Measurements from ENCODE around the gene APLNR. TPM values are rescaled to one million over a fixed set of nuclear protein-coding genes. Genes with fewer than 3 reads are reported as not detected.

APLNR gene
- total and polyA plus RNA-seq, 2 donors (not counting 3 experiments of a cell fraction or from before 2014, with no cell fraction given) = 0.04 to 0.38 TPM

GRCh38 chr11:57205041-57205641 lies 31.9 kb downstream of the APLNR start:
- intact Hi-C loops (cut with micrococcal nuclease) (no loop called here), dilution Hi-C loops (cut with MboI; ENCODE audit: extremely low pct_ligation_motif_present, low sequenced_read_pairs) (no loop called here)
- Histone ChIP-seq H3K4me1 (ENCODE audit: control insufficient read depth, extremely low read depth, insufficient read depth, low read length) (no peaks in the 10 kb centered on the region), H3K9me3 (replicated peaks; ENCODE audit: control insufficient read depth, insufficient read depth, low read length) (no peaks in the 10 kb centered on the region), H3K79me2 (ENCODE audit: control insufficient read depth, insufficient read depth, low read length) (no peaks in the 10 kb centered on the region), H3K4me3 (replicated peaks in 1 of 3; ENCODE audit: insufficient read depth in 1 of 3, low read depth in 1 of 3, low read length in 3 of 3) (no peak overlapping the region), H3K9ac (replicated peaks; ENCODE audit: extremely low read depth, insufficient read depth, low read length) (no peak overlapping the region), H4K20me1 (replicated peaks; ENCODE audit: control insufficient read depth, extremely low read depth, insufficient read depth, low read length) (no peaks in the 10 kb centered on the region), H3K36me3 (ENCODE audit: control insufficient read depth in 2 of 2, extremely low read depth in 1 of 2, insufficient read depth in 2 of 2, low read length in 2 of 2) (no peaks in the 10 kb centered on the region), H3K9me1 (replicated peaks; ENCODE audit: control insufficient read depth, extremely low read depth, insufficient read depth, low read length) (no peaks in the 10 kb centered on the region), H3K27ac (ENCODE audit: insufficient read depth, low read depth, low read length) (no peak overlapping the region), H3K27me3 (ENCODE audit: control insufficient read depth in 2 of 2, insufficient read depth in 2 of 2, low read length in 2 of 2) (peaks cover 5 to 6% of the 10 kb centered on the region in 2 experiments), H3K4me2 (ENCODE audit: insufficient read depth, low read length) (no peak overlapping the region), H2AFZ (ENCODE audit: low read depth, low read length) (no peak overlapping the region)
- ChIA-PET POLR2A (no interaction called here), CTCF (interaction anchor here (3.7 kb wide), 1 partner anchor 44 kb away, joined by 26 read pairs; no protein-coding TSS in a partner anchor)
- no TSS peak for BruUV-seq (replicated peaks)
- DNase-seq (ENCODE audit: low read depth, low spot score) (no peak), FAIRE-seq (no peak)
- TF ChIP-seq EZH2 (IDR thresholded peaks at IDR 0.05; ENCODE audit: borderline replicate concordance, low read depth, low read length, severe bottlenecking) (no peak), POLR2AphosphoS5 (IDR thresholded peaks at IDR 0.05; ENCODE audit: insufficient read depth, low read depth, low read length) (no peak), POLR2A (IDR thresholded peaks at IDR 0.05; ENCODE audit: low read depth, low read length) (no peak), GATA2 (IDR thresholded peaks at IDR 0.05; ENCODE audit: insufficient read depth, insufficient read length, low read depth, low read length) (no peak), MYC (IDR thresholded peaks at IDR 0.05; ENCODE audit: low read depth, low read length) (no peak), FOS (IDR thresholded peaks at IDR 0.05; ENCODE audit: borderline replicate concordance, insufficient read depth, low read length) (no peak), JUN (IDR thresholded peaks at IDR 0.05; ENCODE audit: borderline replicate concordance, insufficient read depth, insufficient read length, low read depth) (no peak), MAX (IDR thresholded peaks at IDR 0.05; ENCODE audit: insufficient read depth, insufficient read length) (no peak)
- TF ChIP-seq, protein P1, sequence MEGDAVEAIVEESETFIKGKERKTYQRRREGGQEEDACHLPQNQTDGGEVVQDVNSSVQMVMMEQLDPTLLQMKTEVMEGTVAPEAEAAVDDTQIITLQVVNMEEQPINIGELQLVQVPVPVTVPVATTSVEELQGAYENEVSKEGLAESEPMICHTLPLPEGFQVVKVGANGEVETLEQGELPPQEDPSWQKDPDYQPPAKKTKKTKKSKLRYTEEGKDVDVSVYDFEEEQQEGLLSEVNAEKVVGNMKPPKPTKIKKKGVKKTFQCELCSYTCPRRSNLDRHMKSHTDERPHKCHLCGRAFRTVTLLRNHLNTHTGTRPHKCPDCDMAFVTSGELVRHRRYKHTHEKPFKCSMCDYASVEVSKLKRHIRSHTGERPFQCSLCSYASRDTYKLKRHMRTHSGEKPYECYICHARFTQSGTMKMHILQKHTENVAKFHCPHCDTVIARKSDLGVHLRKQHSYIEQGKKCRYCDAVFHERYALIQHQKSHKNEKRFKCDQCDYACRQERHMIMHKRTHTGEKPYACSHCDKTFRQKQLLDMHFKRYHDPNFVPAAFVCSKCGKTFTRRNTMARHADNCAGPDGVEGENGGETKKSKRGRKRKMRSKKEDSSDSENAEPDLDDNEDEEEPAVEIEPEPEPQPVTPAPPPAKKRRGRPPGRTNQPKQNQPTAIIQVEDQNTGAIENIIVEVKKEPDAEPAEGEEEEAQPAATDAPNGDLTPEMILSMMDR (IDR thresholded peaks at IDR 0.05; ENCODE audit: extremely low read depth in 1 of 2, insufficient read depth in 1 of 2, low read depth in 1 of 2, low read length in 2 of 2) = no peak
